ENCODE data around the gene MSX1.

Gene MSX1

DNA sequence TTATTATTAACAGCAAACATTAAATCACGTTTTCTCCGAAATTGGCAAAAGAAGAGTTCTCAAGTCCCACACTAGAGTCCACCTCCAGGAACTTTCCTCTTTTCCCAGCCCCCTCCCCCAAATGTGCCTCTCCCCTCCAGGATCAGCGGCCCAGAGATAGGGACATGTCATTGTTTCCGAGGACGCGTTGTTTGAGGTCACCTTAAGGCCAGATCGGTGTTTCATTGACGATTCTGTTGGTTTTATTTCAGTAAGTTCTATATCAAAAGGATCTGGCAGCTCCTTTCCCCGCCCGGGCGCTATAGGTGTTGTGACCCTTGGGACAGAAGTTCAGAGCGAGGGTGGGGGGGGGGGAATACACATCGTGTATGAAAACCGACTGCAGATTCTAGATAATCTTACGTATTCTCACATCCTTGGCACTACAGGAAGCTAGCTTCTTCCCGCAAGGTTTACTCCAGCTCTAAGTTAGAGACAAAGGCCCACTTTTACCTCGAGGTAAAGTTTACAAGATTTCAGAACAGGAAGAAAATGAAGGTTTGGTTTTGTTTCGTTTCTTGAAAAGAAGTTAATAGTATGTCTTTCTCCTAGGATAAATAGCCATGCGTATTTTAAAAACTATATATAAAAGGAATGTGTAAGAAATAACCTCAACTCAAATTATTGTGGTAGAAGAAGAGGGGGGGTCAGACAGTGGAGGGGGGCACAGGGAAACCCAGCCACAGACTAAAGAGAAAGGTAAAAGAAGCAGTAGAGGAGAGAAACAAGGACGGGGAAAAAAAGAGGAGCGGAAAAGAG lies 739 bp upstream of the MSX1 start:
- Histone ChIP-seq H3K9ac (ENCODE audit: low read length) (no peak overlapping the region), H3K27ac (ENCODE audit: low read length) (no peak overlapping the region), H3K36me3 (replicated peaks; ENCODE audit: low read depth, low read length) (no peaks in the 10 kb centered on the region), H3K79me2 (ENCODE audit: low read length) (no peaks in the 10 kb centered on the region), H3K27me3 (ENCODE audit: low read depth, low read length) (no peaks in the 10 kb centered on the region), H4K20me1 (ENCODE audit: insufficient read depth, low read length) (no peaks in the 10 kb centered on the region), H3K9me3 (ENCODE audit: insufficient read depth, low read length) (no peaks in the 10 kb centered on the region), H3K4me1 (ENCODE audit: low read length) (no peaks in the 10 kb centered on the region), H3K4me3 (ENCODE audit: low read length) (no peak overlapping the region), H3K4me2 (ENCODE audit: low read length) (no peak overlapping the region), H2AFZ (ENCODE audit: low read depth, low read length) (no peak overlapping the region)
- TF ChIP-seq, protein P1, sequence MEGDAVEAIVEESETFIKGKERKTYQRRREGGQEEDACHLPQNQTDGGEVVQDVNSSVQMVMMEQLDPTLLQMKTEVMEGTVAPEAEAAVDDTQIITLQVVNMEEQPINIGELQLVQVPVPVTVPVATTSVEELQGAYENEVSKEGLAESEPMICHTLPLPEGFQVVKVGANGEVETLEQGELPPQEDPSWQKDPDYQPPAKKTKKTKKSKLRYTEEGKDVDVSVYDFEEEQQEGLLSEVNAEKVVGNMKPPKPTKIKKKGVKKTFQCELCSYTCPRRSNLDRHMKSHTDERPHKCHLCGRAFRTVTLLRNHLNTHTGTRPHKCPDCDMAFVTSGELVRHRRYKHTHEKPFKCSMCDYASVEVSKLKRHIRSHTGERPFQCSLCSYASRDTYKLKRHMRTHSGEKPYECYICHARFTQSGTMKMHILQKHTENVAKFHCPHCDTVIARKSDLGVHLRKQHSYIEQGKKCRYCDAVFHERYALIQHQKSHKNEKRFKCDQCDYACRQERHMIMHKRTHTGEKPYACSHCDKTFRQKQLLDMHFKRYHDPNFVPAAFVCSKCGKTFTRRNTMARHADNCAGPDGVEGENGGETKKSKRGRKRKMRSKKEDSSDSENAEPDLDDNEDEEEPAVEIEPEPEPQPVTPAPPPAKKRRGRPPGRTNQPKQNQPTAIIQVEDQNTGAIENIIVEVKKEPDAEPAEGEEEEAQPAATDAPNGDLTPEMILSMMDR (IDR thresholded peaks at IDR 0.05; ENCODE audit: low read depth, low read length), result no peak
- no peak for TF ChIP-seq EZH2phosphoT487 (IDR thresholded peaks at IDR 0.05; ENCODE audit: low read depth)

DNA sequence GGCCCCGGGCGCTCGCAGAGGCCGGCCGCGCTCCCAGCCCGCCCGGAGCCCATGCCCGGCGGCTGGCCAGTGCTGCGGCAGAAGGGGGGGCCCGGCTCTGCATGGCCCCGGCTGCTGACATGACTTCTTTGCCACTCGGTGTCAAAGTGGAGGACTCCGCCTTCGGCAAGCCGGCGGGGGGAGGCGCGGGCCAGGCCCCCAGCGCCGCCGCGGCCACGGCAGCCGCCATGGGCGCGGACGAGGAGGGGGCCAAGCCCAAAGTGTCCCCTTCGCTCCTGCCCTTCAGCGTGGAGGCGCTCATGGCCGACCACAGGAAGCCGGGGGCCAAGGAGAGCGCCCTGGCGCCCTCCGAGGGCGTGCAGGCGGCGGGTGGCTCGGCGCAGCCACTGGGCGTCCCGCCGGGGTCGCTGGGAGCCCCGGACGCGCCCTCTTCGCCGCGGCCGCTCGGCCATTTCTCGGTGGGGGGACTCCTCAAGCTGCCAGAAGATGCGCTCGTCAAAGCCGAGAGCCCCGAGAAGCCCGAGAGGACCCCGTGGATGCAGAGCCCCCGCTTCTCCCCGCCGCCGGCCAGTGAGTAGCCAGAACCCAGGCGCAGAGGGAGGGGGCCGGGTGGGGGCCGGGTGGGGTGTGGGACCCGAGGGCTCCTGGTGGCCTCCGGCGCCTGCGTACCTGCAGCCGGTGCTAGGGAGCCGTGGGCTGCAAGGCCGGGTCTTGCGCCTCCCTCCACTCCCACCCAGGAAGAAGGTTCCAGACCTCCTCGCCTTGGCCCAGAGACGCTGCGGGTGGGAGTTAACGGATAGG lies 534 bp downstream of the MSX1 start:
- H4K20me1 ChIP-seq (ENCODE audit: insufficient read depth, low read length), result no peaks in the 10 kb centered on the region
- no peaks in the 10 kb centered on the region for H3K4me1 ChIP-seq (ENCODE audit: low read length)
- H3K27ac ChIP-seq (ENCODE audit: low read length), result no peak overlapping the region
- H3K4me2 ChIP-seq (ENCODE audit: low read length), result no peak overlapping the region
- H3K79me2 ChIP-seq (ENCODE audit: low read length), result no peaks in the 10 kb centered on the region
- no peak overlapping the region for H3K4me3 ChIP-seq (ENCODE audit: low read length)
- no peak overlapping the region for H3K9ac ChIP-seq (ENCODE audit: low read length)
- no peaks in the 10 kb centered on the region for H3K9me3 ChIP-seq (ENCODE audit: insufficient read depth, low read length)
- H2AFZ ChIP-seq (ENCODE audit: low read depth, low read length), result no peak overlapping the region
- H3K36me3 ChIP-seq (replicated peaks; ENCODE audit: low read depth, low read length), result no peaks in the 10 kb centered on the region
- TF ChIP-seq EZH2phosphoT487 (IDR thresholded peaks at IDR 0.05; ENCODE audit: low read depth), result no peak
- no peaks in the 10 kb centered on the region for H3K27me3 ChIP-seq (ENCODE audit: low read depth, low read length)

DNA sequence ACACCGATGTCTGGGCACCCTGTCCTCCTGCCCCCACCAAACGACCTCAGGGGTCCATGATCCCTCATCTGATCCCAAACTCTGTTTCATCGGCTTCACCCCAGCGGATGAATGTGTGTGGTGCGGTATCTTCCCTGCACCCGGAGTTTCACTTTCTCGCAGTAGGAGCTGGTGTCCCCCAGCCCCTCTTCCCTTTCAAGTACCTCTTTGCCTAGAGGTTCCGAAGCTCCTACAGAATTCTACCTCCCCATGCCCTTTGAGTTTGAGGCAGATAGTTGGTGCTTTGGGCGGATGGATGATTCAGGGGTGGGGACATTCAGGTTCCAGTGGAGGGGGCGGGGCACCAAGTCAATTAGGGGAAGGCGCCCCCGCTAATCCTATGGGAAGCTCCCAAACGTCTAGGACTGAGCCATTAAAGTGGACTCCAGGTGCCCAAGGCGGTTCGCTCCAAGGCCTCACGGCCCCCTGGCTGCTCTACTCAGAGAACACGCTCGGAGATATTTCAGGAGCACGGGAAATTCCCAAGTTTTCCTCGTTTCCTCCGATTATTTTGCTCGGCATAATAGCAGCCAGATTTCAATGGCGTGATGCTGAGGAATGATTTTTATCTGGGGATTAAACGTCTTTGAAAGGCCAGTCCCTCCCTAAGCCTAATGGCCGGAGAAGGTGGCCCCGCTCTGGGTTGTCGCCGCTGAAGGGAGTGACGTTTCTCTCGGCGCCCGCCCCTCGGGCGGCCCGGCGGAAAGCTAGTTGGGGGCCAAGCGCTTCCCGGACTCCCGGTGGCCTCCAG lies 1.3 kb downstream of the MSX1 start:
- H3K9me3 ChIP-seq (ENCODE audit: insufficient read depth, low read length), result no peaks in the 10 kb centered on the region
- H3K27me3 ChIP-seq (ENCODE audit: low read depth, low read length), result no peaks in the 10 kb centered on the region
- H4K20me1 ChIP-seq (ENCODE audit: insufficient read depth, low read length), result no peaks in the 10 kb centered on the region
- H3K4me3 ChIP-seq (ENCODE audit: low read length), result no peak overlapping the region
- H3K9ac ChIP-seq (ENCODE audit: low read length), result no peak overlapping the region
- TF ChIP-seq, protein P1 (IDR thresholded peaks at IDR 0.05; ENCODE audit: low read depth, low read length), result no peak
- no peak for TF ChIP-seq EZH2phosphoT487 (IDR thresholded peaks at IDR 0.05; ENCODE audit: low read depth)
- no peak overlapping the region for H3K27ac ChIP-seq (ENCODE audit: low read length)
- H3K36me3 ChIP-seq (replicated peaks; ENCODE audit: low read depth, low read length), result no peaks in the 10 kb centered on the region
- no peaks in the 10 kb centered on the region for H3K4me1 ChIP-seq (ENCODE audit: low read length)
- H3K4me2 ChIP-seq (ENCODE audit: low read length), result no peak overlapping the region
- H3K79me2 ChIP-seq (ENCODE audit: low read length), result no peaks in the 10 kb centered on the region
- no peak overlapping the region for H2AFZ ChIP-seq (ENCODE audit: low read depth, low read length)

DNA sequence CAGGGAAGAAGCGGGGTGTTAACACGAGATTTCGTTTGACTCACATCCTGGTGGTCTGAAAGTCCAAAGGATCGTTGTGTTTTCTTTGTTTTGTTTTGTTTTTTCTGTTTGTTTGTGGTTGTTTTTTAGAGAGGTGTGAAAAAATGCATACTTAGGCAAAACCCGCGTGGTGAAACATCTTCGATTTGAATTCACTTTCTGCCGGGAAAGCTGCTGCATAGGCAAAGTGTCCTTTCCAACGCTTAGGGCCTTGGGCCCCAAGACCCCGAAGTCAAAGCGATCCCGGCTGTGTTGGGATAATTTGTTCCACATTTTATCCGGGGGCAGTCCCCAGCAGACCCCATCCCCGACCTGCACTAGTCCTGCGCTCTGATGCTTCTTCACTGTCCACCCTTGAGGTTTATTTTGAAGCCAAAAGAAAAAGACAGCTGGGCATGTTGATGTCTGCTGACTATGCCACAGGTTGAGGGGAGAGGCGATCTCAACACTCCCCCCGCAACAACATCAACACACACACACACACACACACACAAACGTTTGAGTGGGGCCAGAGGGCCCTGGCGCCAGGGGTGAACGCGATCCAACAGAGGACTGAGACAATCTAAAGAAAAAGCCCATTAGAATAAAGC lies 2.0 kb downstream of the MSX1 start:
- H4K20me1 ChIP-seq (ENCODE audit: insufficient read depth, low read length), result no peaks in the 10 kb centered on the region

More for the DNA sequence above, 2.0 kb downstream of the MSX1 start:
- Histone ChIP-seq H3K9ac (ENCODE audit: low read length) (no peak overlapping the region), H3K4me2 (ENCODE audit: low read length) (no peak overlapping the region), H3K79me2 (ENCODE audit: low read length) (no peaks in the 10 kb centered on the region), H3K27me3 (ENCODE audit: low read depth, low read length) (no peaks in the 10 kb centered on the region), H2AFZ (ENCODE audit: low read depth, low read length) (no peak overlapping the region), H3K4me1 (ENCODE audit: low read length) (no peaks in the 10 kb centered on the region), H3K9me3 (ENCODE audit: insufficient read depth, low read length) (no peaks in the 10 kb centered on the region), H3K27ac (ENCODE audit: low read length) (no peak overlapping the region), H3K36me3 (replicated peaks; ENCODE audit: low read depth, low read length) (no peaks in the 10 kb centered on the region), H3K4me3 (ENCODE audit: low read length) (no peak overlapping the region)
- no peak for TF ChIP-seq EZH2phosphoT487 (IDR thresholded peaks at IDR 0.05; ENCODE audit: low read depth)
- TF ChIP-seq, protein P1 (IDR thresholded peaks at IDR 0.05; ENCODE audit: low read depth, low read length), result no peak

Measured in OCI-LY3 (cell line).